Astrocyte (in vitro differentiated cells and primary cell): ENCODE results near the gene MT1E. TPM values are rescaled to one million over a fixed set of nuclear protein-coding genes. Genes with fewer than 3 reads are reported as not detected.

Experiments used
- DNase-seq: peaks from one replicate; pipeline ENCODE4 v3.0.0-alpha.2; 2010; ENCODE audit warnings: low read depth
- FAIRE-seq: peaks from 2 replicates; lab custom pipeline; 2011; peaks lifted over from hg19 to GRCh38; lab: Jason Lieb, UNC
- H2AFZ ChIP-seq: 2 replicates; pipeline ENCODE4 v1.6.0; 2012; ENCODE audit warnings: low read depth, low read length, inconsistent platforms
- H3K27ac ChIP-seq: 2 replicates; pipeline ENCODE4 v1.5.1; 2011; ENCODE audit warnings: low read depth, low read length, inconsistent platforms
- H3K27me3 ChIP-seq: 2 replicates; pipeline ENCODE4 v1.6.0; 2011; ENCODE audit warnings: low read length, inconsistent platforms; ENCODE audit not compliant: insufficient read depth
- H3K36me3 ChIP-seq: 2 replicates; pipeline ENCODE4 v1.5.1; 2011; ENCODE audit warnings: low read length, inconsistent platforms; ENCODE audit not compliant: insufficient read depth
- H3K4me1 ChIP-seq: 2 replicates; pipeline ENCODE4 v1.5.1; 2011; ENCODE audit warnings: low read length, inconsistent platforms; ENCODE audit not compliant: insufficient read depth
- H3K4me2 ChIP-seq: 2 replicates; pipeline ENCODE4 v1.6.0; 2012; ENCODE audit warnings: low read length, inconsistent platforms
- H3K4me3 ChIP-seq: 2 replicates; pipeline ENCODE4 v1.5.1; 2011; ENCODE audit warnings: low read depth, mild to moderate bottlenecking, low read length, inconsistent platforms; ENCODE audit not compliant: insufficient read depth
- H3K79me2 ChIP-seq: 2 replicates; pipeline ENCODE4 v1.6.0; 2012; ENCODE audit warnings: mild to moderate bottlenecking, low read length, inconsistent platforms; ENCODE audit not compliant: insufficient read depth
- H3K9ac ChIP-seq: 2 replicates; pipeline ENCODE4 v1.6.0; 2012; ENCODE audit warnings: mild to moderate bottlenecking, low read length, inconsistent platforms
- H3K9me3 ChIP-seq: 2 replicates; pipeline ENCODE4 v1.5.1; 2012; ENCODE audit warnings: low read depth, mild to moderate bottlenecking, low read length, inconsistent platforms; ENCODE audit not compliant: insufficient read depth
- H4K20me1 ChIP-seq: 2 replicates; pipeline ENCODE4 v1.6.0; 2012; ENCODE audit warnings: low read length, inconsistent platforms; ENCODE audit not compliant: insufficient read depth
- H3K27ac Mint-ChIP-seq: one replicate; pipeline ENCODE4 v1.8.0; 2021; ENCODE audit warnings: mild to moderate bottlenecking, mixed read lengths; ENCODE audit not compliant: unreplicated experiment
- H3K27me3 Mint-ChIP-seq: one replicate; pipeline ENCODE4 v1.8.0; 2021; ENCODE audit warnings: low read depth, mixed read lengths; ENCODE audit not compliant: unreplicated experiment
- H3K36me3 Mint-ChIP-seq: one replicate; pipeline ENCODE4 v1.8.0; 2021; ENCODE audit warnings: low read depth, mixed read lengths; ENCODE audit not compliant: unreplicated experiment
- H3K4me1 Mint-ChIP-seq: one replicate; pipeline ENCODE4 v1.8.0; 2021; ENCODE audit warnings: low read depth, mixed read lengths; ENCODE audit not compliant: unreplicated experiment
- H3K4me3 Mint-ChIP-seq: one replicate; pipeline ENCODE4 v1.8.0; 2021; ENCODE audit warnings: mild to moderate bottlenecking, moderate library complexity, mixed read lengths; ENCODE audit not compliant: unreplicated experiment
- H3K9me3 Mint-ChIP-seq: one replicate; pipeline ENCODE4 v1.8.0; 2021; ENCODE audit warnings: mild to moderate bottlenecking, mixed read lengths; ENCODE audit not compliant: unreplicated experiment
- CTCF ChIP-seq: IDR thresholded peaks from 2 replicates; pipeline ENCODE4 v1.5.1; 2011; ENCODE audit warnings: low read depth, mild to moderate bottlenecking, inconsistent platforms, low read length, moderate library complexity; ENCODE audit not compliant: insufficient read depth
- EZH2 ChIP-seq: IDR thresholded peaks from 2 replicates; pipeline ENCODE4 v1.6.1; 2012; ENCODE audit warnings: mild to moderate bottlenecking, low read length, inconsistent platforms; ENCODE audit not compliant: insufficient read depth
- total RNA-seq: library from RNA; stranded (reverse); gene quantifications from 2 replicates; pipeline ENCODE4 v1.2.1, GENCODE V29; 2021

Gene MT1E
- total RNA-seq, 1 donor from 2014 or later: 11.9 TPM

GRCh38 chr16:56632156-56632847 lies 6.7 kb downstream of the MT1E start, which contains the start of gene MT1M:
MT1M (plus strand) TSS chr16:56632659; CDS start chr16:56632732, 73 bp downstream.
- Histone ChIP-seq H3K9ac (peak within 1 kb of the TSS; percentile 10), H4K20me1 (no peaks in the 10 kb centered on the region), H2AFZ (peak within 1 kb of the TSS; percentile 86), H3K27me3 (peaks cover 61% of the 10 kb centered on the region), H3K27ac (no peak within 1 kb of the TSS), H3K4me3 (peak within 1 kb of the TSS; percentile 48), H3K4me2 (peak within 1 kb of the TSS; percentile 84), H3K9me3 (no peaks in the 10 kb centered on the region), H3K36me3 (no peaks in the 10 kb centered on the region), H3K4me1 (peaks cover 17% of the 10 kb centered on the region), H3K79me2 (no peaks in the 10 kb centered on the region)
- H3K27ac Mint-ChIP-seq: no peak within 1 kb of the TSS
- no peaks in the 10 kb centered on the region for H3K36me3 Mint-ChIP-seq
- peaks cover 8% of the 10 kb centered on the region for H3K4me1 Mint-ChIP-seq
- peaks cover 2% of the 10 kb centered on the region for H3K9me3 Mint-ChIP-seq
- H3K4me3 Mint-ChIP-seq: peak within 1 kb of the TSS; percentile 57
- TF ChIP-seq EZH2 (peak; percentile 95), CTCF (no peak)
- H3K27me3 Mint-ChIP-seq: peaks cover 81% of the 10 kb centered on the region
- FAIRE-seq (no peak), DNase-seq (no peak)

- no peak overlapping the region for H3K9ac ChIP-seq
- H3K27ac Mint-ChIP-seq: no peak overlapping the region
Observed at GRCh38 chr16:56632848-56633365, 7.3 kb downstream of the MT1E start.

More at GRCh38 chr16:56632848-56633365, 7.3 kb downstream of the MT1E start:
- Histone ChIP-seq H3K27ac (no peak overlapping the region), H2AFZ (peak overlapping the region; percentile 86), H3K4me1 (peaks cover 16% of the 10 kb centered on the region), H3K27me3 (peaks cover 67% of the 10 kb centered on the region), H4K20me1 (no peaks in the 10 kb centered on the region), H3K79me2 (no peaks in the 10 kb centered on the region), H3K4me3 (peak overlapping the region; percentile 48), H3K9me3 (no peaks in the 10 kb centered on the region), H3K36me3 (no peaks in the 10 kb centered on the region), H3K4me2 (peak overlapping the region; percentile 84)
- H3K4me1 Mint-ChIP-seq: peaks cover 8% of the 10 kb centered on the region
- peaks cover 87% of the 10 kb centered on the region for H3K27me3 Mint-ChIP-seq
- H3K36me3 Mint-ChIP-seq: no peaks in the 10 kb centered on the region
- peaks cover 2% of the 10 kb centered on the region for H3K9me3 Mint-ChIP-seq
- FAIRE-seq (no peak), DNase-seq (no peak)
- peak; percentile 70 for TF ChIP-seq EZH2
- no peak for TF ChIP-seq CTCF
- no peak overlapping the region for H3K4me3 Mint-ChIP-seq
